Stimulated activated CD8-positive, alpha-beta memory T cell treated with anti-CD3 and anti-CD28 coated beads, Interleukin-15, amount 100 ng/mL, for 4 hours (primary cell): Measurements from ENCODE around the gene MUC4.

Experiments
- DNase-seq, 2 donors: peaks; one replicate each; pipeline ENCODE4 v3.0.0-alpha.2; 2020; ENCODE audit warnings: low read depth in 2 of 2

Gene MUC4, protein sequence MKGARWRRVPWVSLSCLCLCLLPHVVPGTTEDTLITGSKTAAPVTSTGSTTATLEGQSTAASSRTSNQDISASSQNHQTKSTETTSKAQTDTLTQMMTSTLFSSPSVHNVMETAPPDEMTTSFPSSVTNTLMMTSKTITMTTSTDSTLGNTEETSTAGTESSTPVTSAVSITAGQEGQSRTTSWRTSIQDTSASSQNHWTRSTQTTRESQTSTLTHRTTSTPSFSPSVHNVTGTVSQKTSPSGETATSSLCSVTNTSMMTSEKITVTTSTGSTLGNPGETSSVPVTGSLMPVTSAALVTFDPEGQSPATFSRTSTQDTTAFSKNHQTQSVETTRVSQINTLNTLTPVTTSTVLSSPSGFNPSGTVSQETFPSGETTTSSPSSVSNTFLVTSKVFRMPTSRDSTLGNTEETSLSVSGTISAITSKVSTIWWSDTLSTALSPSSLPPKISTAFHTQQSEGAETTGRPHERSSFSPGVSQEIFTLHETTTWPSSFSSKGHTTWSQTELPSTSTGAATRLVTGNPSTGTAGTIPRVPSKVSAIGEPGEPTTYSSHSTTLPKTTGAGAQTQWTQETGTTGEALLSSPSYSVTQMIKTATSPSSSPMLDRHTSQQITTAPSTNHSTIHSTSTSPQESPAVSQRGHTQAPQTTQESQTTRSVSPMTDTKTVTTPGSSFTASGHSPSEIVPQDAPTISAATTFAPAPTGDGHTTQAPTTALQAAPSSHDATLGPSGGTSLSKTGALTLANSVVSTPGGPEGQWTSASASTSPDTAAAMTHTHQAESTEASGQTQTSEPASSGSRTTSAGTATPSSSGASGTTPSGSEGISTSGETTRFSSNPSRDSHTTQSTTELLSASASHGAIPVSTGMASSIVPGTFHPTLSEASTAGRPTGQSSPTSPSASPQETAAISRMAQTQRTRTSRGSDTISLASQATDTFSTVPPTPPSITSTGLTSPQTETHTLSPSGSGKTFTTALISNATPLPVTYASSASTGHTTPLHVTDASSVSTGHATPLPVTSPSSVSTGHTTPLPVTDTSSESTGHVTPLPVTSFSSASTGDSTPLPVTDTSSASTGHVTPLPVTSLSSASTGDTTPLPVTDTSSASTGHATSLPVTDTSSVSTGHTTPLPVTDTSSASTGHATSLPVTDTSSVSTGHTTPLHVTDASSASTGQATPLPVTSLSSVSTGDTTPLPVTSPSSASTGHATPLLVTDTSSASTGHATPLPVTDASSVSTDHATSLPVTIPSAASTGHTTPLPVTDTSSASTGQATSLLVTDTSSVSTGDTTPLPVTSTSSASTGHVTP (N-terminal part only)

DNA sequence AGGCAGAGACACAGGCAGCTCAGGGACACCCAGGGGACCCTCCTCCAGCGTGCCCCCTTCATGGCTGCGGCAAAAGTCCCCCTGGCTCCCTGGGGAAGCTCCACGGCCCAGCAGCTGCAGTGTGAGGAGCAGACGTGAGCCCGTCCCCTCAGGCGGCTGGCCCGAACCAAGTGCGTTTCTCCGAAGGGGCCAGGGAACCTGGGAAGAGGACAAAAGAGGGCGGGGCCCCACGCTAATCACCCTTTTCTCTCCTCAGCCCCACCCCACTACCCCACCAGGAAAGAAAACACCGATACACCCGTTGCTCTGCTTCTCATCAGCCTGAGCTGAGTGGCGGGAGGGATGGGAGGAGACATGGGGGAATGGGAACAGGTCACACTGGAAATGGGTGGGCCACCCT is at the start of gene MUC4:
Gene MUC4 (minus strand): TSS at position 174 of the 400 bp plus-strand sequence. CDS start 112 bp downstream, at position 62.
- no peak for DNase-seq

- DNase-seq = no peak
Measured at GRCh38 chr3:195860456-195860855, 48.7 kb upstream of the MUC4 start.

DNA sequence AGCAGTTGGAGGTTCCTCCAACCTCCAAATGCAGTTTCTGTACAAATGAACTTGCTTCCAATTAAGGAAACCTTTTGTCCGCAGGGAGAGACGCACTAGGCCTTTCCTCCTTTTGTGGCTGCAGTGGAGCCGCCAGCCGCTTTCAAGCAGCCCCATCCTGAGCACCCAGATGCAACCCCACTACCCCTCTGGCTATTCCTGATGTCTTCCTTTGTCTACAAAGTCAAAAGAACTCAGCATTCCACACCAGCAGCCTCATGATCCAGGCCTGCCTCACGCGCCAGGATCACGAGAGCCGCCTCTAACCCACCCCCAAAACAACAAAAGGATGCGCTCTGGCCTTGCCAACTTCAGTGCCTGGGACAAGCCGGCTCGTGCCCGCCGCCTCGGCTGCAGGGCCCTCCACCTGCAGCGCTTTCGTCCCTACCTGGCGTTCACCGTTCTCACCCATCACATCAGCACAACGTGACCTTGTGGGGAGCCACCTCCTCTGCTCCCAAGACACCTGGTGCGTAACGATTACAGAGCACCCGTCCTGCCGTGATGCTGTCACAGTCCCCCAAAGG is 48.2 kb upstream of the MUC4 start:
- no peak for DNase-seq

GRCh38 chr3:195859061-195859845 is 47.5 kb upstream of the MUC4 start:
- DNase-seq = peak; percentile 39 to 57

GRCh38 chr3:195856410-195857084 is 44.8 kb upstream of the MUC4 start:
- no peak for DNase-seq

- DNase-seq = no peak
Measured at GRCh38 chr3:195855471-195856409, 44.0 kb upstream of the MUC4 start.

- no peak for DNase-seq
Measured at GRCh38 chr3:195854628-195855294, 43.0 kb upstream of the MUC4 start.

- DNase-seq = no peak
Measured at GRCh38 chr3:195853996-195854395, 42.3 kb upstream of the MUC4 start.

- no peak for DNase-seq
Measured at GRCh38 chr3:195853036-195853435, 41.3 kb upstream of the MUC4 start.

GRCh38 chr3:195850857-195851543 is 39.3 kb upstream of the MUC4 start:
- peak; percentile 54 to 77 for DNase-seq

DNA sequence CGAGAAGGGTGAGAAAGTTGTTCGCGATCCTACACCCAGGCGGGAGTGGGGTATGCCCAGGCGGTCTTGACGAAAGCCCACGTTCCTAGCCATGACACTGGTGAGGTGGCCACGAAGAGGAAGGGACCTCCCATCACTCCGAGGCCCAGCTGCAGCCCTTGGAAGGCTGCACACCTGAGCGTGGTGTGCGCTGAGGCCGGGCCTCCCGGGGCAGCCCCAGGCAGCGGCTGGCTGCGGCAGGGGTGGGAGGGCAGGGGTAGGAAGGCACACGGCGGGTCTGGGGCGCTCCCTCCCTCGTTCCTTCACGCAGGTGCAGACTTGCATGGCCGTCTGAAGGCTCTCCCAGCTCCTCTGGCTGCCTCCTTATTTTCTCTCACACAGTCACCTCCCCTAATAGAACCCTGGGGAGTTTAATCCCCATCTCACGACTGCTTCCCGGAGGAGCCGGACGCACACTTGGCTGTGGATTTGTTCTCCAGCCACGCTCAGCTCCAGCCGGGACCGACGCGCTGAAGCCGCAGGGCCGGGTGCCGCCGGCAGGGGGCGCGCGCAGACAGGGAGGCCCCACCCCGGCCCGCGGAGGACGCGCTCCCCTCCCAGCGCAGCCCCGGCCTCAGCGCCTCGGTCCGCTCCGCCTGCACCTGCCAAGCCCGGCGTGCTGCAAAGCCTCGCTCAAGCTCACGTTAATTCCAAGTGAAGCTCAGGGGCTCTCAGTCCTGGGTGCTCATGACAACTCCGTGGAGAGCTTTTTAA is 37.8 kb upstream of the MUC4 start:
- DNase-seq = no peak

DNA sequence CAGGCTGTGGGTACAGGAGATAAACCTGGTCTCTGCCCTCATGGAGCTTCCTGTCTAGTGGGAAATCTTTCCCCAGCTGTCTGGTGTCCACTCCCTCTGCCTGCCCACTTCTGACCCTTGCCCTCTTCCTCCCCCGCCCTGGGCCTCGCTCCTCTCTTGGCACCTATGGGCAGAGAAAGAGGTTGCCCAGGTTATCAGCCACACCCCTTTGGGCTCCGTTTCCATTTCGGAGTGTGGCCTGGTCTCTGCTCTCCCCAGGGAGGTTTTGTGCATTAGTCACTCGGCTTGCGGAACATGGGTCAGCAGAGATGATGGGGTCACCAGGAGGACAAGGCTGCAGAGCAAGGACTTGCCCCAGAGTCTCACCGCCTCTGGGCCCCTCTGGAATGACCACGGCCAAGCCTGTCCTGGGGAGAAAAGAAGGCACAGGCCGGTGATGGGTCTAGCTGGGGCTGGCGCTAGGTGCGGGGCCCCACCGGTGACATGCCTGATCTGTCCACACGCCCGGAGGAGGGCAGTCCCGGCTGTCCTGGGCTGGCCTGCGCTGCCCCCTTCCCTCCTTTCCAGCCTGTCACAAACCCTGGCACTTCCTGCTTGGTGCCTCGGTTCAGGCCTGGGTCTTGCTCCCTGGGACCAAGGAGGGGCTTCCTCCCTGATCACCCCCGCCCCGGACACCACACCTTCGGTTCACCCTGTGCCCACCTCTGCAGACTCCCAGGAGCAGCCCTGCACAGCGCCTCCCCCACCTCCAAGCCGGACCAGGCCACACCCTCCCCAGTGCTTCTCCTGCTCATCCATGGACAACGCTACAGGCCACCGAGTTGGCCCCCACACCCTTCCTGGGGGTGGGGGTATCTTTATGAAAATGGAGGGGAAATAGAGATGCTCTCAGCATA is 35.6 kb upstream of the MUC4 start:
- no peak for DNase-seq

DNA sequence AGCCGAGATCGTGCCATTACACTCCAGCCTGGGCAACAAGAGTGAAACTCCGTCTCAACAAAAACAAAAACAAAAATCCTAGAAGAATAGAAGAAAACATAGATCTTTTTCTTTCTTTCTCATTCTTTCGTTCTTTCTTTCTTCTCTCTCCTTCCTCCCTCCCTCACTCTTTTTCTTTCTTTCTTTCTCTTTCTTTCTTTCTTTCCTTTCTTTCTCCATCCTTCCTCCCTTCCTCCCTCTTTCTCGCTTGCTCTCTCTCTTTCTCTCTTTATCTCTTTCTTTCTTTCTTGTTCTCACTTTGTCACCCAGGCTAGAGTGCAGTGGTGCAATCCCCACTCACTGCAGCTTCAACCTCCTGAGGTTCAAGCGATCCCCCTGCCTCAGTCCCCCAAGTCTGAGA is 33.8 kb upstream of the MUC4 start:
- DNase-seq = no peak

GRCh38 chr3:195844671-195845218 is 33.0 kb upstream of the MUC4 start:
- DNase-seq = no peak

GRCh38 chr3:195839260-195840010 is 27.7 kb upstream of the MUC4 start:
- no peak for DNase-seq
